ENCODE results near the gene EEFSEC. TPM values are rescaled to one million over a fixed set of nuclear protein-coding genes. Genes with fewer than 3 reads are reported as not detected.

The EEFSEC gene
- total RNA-seq, 2 donors from 2014 or later = 15.7 to 18.0 TPM

GRCh38 chr3:128113817-128114794 is 39.2 kb upstream of the EEFSEC start:
- TF ChIP-seq CTCF (IDR thresholded peaks at IDR 0.05) = no peak
- H3K36me3 ChIP-seq = peaks cover 18% of the 10 kb centered on the region
- no peaks in the 10 kb centered on the region for H3K9me3 ChIP-seq
- no peak overlapping the region for H3K4me3 ChIP-seq
- H3K27me3 ChIP-seq = no peaks in the 10 kb centered on the region
- peaks cover 0 to 8% of the 10 kb centered on the region in 2 donors for H3K4me1 ChIP-seq
- peak overlapping the region; percentile 46 to 51 for H3K27ac ChIP-seq
- DNase-seq (ENCODE audit: low spot score) = no peak

- H3K4me3 ChIP-seq = no peak overlapping the region
These were observed 31.3 kb upstream of the EEFSEC start for GRCh38 chr3:128122013-128122412.

DNA sequence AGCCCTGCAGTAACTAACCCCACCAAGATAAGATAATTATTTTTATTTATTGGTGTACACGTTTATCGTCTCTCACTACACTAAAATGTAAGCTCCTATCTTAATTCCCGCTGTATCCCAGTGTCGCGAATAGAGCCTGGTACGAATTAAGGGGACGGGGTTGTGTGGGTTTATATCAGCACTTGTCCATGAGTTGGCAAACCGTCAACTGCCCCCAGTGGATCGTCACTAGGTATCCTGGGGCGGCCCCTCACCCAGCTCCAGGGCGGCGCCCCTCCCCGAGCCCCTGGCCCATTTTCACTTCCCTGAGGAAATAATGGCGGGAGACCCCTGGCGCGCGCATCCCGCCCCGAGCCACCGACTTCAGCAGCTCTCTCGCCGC is 30.1 kb upstream of the EEFSEC start:
- Histone ChIP-seq H3K27ac (peak overlapping the region; percentile 73 to 76), H3K4me1 (peaks cover 0 to 18% of the 10 kb centered on the region in 2 donors), H3K4me3 (peak overlapping the region; percentile 82 to 88), H3K36me3 (no peaks in the 10 kb centered on the region), H3K27me3 (no peaks in the 10 kb centered on the region), H3K9me3 (no peaks in the 10 kb centered on the region)
- no peak for DNase-seq (ENCODE audit: low spot score)
- no peak for TF ChIP-seq CTCF (IDR thresholded peaks at IDR 0.05)

More at GRCh38 chr3:128122013-128122412, 31.3 kb upstream of the EEFSEC start:
- Histone ChIP-seq H3K36me3 (peaks cover under 1% of the 10 kb centered on the region), H3K4me1 (peaks cover 0 to 18% of the 10 kb centered on the region in 2 donors), H3K27ac (no peak overlapping the region), H3K27me3 (no peaks in the 10 kb centered on the region), H3K9me3 (no peaks in the 10 kb centered on the region)
- no peak for TF ChIP-seq CTCF (IDR thresholded peaks at IDR 0.05)
- DNase-seq (ENCODE audit: low spot score) = no peak

GRCh38 chr3:128123538-128124368 is 29.5 kb upstream of the EEFSEC start, which contains the start of gene RUVBL1:
RUVBL1 (minus strand) TSS chr3:128123812; CDS start chr3:128123724, 88 bp downstream.
- H3K27ac ChIP-seq = peak within 1 kb of the TSS; percentile 76 to 78
- peaks cover 0 to 18% of the 10 kb centered on the region in 2 donors for H3K4me1 ChIP-seq
- H3K4me3 ChIP-seq = peak within 1 kb of the TSS; percentile 82 to 88
- no peaks in the 10 kb centered on the region for H3K27me3 ChIP-seq
- TF ChIP-seq CTCF (IDR thresholded peaks at IDR 0.05) = no peak
- no peaks in the 10 kb centered on the region for H3K36me3 ChIP-seq
- no peaks in the 10 kb centered on the region for H3K9me3 ChIP-seq
- DNase-seq (ENCODE audit: low spot score) = peak; percentile 97

GRCh38 chr3:128127236-128127635 is 26.0 kb upstream of the EEFSEC start:
- H3K4me1 ChIP-seq = peaks cover 0 to 18% of the 10 kb centered on the region in 2 donors
- H3K27ac ChIP-seq = no peak overlapping the region
- no peak for TF ChIP-seq CTCF (IDR thresholded peaks at IDR 0.05)
- DNase-seq (ENCODE audit: low spot score) = no peak
- no peak overlapping the region for H3K4me3 ChIP-seq
- H3K27me3 ChIP-seq = no peaks in the 10 kb centered on the region
- H3K36me3 ChIP-seq = no peaks in the 10 kb centered on the region
- no peaks in the 10 kb centered on the region for H3K9me3 ChIP-seq
